ENCODE data around the gene HECTD4.

DNA sequence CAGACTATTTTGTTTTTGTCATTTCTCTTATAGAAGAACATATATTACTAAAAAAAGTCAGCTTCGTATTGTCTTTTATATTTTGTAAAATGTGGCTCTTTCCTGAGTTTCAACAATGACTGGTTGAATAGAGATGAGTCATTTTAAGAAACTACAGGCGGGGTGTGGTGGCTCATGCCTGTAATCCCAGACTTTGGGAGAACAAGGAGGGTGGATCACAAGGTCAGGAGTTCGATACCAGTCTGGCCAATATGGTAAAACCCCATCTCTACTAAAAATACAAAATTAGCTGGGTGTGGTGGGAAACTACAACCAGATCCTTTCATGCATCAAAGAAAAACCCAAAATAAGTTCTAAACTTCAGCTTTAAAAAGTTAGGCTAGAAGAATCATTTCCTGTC lies 28.8 kb downstream of the HECTD4 start:
- TF ChIP-seq, protein P1, sequence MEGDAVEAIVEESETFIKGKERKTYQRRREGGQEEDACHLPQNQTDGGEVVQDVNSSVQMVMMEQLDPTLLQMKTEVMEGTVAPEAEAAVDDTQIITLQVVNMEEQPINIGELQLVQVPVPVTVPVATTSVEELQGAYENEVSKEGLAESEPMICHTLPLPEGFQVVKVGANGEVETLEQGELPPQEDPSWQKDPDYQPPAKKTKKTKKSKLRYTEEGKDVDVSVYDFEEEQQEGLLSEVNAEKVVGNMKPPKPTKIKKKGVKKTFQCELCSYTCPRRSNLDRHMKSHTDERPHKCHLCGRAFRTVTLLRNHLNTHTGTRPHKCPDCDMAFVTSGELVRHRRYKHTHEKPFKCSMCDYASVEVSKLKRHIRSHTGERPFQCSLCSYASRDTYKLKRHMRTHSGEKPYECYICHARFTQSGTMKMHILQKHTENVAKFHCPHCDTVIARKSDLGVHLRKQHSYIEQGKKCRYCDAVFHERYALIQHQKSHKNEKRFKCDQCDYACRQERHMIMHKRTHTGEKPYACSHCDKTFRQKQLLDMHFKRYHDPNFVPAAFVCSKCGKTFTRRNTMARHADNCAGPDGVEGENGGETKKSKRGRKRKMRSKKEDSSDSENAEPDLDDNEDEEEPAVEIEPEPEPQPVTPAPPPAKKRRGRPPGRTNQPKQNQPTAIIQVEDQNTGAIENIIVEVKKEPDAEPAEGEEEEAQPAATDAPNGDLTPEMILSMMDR (IDR thresholded peaks at IDR 0.05 in 8 of 11, conservative IDR thresholded peaks at IDR 0.05 in 3 of 11) = no peak
- no peak for TF ChIP-seq POLR2A (IDR thresholded peaks at IDR 0.05)
